Measurements from ENCODE around the gene TAS2R10.
"Not testable (repeated sequence)": the region's sequence is repeated elsewhere in the genome, so short reads cannot be mapped to it uniquely, and the experiment has no call there.

TAS2R10 gene, protein sequence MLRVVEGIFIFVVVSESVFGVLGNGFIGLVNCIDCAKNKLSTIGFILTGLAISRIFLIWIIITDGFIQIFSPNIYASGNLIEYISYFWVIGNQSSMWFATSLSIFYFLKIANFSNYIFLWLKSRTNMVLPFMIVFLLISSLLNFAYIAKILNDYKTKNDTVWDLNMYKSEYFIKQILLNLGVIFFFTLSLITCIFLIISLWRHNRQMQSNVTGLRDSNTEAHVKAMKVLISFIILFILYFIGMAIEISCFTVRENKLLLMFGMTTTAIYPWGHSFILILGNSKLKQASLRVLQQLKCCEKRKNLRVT

DNA sequence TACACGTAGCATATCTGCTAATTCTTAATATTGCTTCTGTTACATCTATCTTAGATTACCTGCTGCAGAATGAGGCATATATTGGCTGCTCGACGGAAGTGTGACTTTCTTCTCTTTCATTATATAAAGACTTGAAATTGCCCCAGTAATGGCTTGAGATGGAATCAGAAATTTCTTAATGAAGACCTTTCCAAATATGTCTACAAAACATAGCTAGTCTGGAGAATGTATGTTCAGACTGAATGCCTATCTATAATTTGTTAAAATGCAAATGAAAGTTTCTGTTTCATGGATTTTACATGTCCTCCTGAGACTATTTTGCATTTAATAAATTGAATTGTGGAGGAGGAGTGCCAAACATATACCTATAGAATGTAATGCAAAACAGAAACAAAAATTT, at the start of gene TAS2R10:
Gene TAS2R10 (minus strand): TSS at position 101 of the 400 bp plus-strand sequence. CDS start 89 bp downstream, at position 12.
- no peak for DNase-seq
- intact Hi-C loops (cut with DNase I), result no loop called here

DNA sequence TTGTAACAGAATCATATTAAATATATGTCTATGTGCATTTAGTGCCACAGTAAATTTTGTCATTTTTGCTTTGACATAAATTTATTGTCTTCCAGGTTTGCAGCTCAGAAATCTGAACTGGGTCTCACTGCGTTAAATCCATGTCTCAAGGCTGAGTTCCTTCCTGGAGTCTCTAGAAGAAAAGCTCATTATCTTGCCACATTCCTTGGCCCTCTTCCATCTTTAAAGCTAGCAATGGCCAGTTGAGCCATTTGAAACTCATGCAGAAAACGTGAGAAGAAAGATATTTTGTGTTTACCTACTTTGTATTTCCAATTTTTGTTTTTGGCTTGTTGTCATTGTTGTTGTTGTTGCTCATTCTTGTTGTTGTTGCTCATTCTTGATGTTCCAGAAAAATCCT, 47.2 kb upstream of the TAS2R10 start:
- intact Hi-C loops (cut with DNase I), result no loop called here
- DNase-seq, result no peak

DNA sequence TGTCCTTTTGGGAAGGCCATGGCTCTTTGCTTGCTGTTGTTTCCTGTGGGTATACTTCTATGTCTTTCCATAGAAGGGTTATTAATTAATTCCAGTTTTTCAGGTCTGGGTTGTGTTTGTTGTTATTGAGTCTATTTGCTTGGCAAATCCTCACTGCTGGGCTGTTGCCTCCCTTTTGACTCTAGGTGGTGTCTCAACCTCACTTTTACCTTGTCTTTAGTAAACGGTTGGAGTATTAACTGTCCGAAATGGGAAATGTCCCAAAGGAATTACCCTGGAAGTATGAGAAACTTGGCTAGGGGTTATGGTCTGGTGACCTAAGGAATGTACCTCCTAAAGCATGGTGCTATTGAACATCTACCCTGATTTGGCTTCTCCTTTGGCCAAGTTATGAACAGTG, 41.2 kb upstream of the TAS2R10 start:
- intact Hi-C loops (cut with DNase I), result no loop called here
- DNase-seq, result no peak

DNA sequence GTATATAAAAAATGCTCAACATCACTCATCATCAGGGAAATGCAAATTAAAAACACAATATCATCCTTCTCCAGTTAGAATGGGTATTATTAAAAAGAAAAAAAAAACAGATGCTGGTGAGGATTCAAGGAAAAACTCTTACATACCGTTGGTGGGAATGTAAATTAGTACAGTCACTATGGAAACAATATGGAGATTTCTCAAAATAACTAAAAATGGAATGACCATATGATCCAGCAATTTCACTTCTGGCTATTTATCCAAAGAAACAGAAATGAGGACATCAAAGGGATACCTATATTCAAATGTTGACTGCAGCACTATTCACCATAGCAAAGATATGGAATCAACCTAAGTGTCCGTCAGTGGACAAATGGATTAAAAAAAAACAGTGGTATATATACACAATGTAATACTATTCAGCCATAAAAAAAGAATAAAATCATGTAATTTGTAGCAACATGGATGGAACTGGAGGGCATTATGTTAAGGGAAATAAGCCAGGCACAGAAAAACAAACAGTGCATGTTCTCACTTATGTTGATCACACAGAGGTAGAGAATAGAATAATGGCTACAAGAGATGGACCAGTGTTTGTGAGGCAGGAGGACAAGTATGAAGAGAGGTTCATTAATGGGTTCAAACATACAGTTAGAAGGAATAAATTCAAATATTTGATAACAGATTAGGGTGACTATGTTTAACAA, 37.5 kb upstream of the TAS2R10 start:
- DNase-seq, result no peak
- intact Hi-C loops (cut with DNase I), result no loop called here

DNA sequence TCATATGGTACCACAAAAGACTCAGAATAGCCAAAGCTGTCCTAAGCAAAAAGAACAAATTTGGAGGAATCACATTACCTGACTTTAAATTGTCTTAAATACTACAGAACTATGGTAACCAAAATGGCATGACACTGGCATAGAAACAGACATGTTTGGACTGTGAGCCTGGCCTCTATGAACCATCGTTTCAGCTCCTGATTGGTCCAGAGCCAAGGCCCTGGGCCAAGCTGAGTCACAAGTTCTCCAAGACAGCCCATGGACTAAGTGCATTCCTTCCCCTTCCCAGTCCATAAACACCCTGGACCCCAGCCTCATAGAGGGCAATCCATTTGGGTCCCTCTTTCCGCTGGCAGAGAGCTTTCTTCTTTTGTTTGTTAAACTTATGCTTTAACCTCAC, 35.2 kb upstream of the TAS2R10 start:
- no peak for DNase-seq
- intact Hi-C loops (cut with DNase I), result no loop called here

DNA sequence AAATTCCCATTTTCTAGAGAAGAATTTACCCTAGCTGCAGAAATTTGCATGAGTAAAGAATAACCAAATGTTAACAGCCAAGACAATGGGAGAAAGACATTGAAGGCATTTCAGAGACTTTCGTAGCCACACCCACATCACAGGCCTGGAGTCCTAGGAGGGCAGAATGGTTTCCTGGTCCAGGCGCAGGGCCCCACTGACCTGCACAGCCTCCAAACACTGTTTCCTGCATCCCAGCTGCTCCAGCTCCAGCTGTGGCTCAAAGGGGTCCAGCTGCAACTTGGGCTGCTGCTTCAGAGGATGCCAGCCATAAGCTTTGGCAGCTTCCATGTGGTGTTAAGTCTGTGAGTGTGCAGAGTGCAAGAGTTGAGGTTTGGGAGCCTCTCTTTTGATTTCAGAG, 29.6 kb upstream of the TAS2R10 start:
- intact Hi-C loops (cut with DNase I), result no loop called here

DNA sequence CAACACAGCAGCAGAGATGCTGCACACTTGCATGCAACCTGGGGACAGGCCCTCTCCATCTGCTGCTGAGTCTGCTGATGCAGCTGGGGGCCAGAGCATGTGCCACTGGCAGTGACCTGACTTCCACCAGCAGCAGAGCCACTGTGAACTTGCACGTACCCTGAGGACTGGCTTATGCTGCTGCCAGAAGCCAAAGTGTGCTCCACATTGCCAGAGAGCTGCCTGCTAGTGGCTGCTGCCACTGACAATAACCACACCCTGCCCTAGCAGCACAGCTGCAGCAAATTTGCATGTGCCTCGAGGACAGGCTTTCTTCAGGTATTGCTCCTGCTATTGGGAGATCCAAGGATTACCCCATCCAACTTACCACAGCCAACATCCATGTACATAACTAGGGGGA, 27.6 kb upstream of the TAS2R10 start:
- intact Hi-C loops (cut with DNase I), result no loop called here
- no peak for DNase-seq

More for the DNA sequence above, 29.6 kb upstream of the TAS2R10 start:
- no peak for DNase-seq

DNA sequence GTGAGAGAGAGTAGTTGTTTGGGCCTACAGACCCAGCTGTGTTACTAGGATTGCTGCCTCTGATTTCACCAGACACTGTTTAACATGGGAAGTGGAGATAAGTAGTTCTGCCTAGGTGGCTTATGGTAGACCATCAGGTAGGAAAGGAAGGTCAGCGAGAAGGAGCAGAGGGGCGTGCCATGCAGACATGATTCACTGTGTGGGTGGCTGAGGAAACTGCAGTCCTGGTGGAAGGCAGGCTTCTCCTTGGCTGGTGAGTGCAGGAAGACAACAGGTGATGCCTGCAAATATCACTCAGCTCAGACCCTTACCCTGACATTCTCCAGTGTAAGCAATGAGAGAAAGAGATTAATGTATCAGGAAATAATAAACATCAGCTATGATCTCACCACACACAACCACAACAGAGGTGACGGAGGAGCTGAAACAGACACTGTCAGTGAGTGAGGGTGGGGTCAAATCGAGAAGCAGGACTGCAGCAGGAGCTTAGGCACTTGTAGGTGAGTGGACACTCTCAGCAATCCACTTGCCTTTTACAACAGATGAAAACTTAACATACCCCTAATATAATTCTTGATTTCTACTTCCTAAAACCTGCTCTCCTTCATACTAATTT, 25.2 kb upstream of the TAS2R10 start:
- DNase-seq, result no peak

DNA sequence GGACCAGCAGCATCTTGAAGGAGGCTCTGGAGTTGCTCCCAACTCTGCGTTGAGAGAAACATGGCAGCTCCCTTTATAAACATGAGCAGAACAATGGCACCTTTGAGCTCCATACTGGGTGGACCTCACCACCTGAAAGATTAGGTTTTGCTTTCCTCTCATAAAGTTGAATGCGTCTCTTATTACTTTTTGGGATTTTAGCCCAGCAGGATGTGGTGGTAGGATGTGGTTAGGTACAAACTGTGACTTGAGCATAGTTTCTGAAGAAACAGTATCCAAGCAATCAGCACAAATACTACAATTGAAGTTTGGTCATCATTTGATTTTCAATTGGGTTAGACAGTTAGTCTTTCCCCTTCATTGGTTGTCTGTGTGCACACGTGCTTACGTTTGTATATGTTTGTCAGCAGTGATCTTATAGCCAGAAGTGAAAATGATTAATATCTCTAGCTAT, 23.3 kb upstream of the TAS2R10 start, which contains the start of gene PRR4:
Gene PRR4 (minus strand): TSS at position 51 of the 454 bp plus-strand sequence. CDS start 38 bp downstream, at position 13.
- DNase-seq, result no peak
- intact Hi-C loops (cut with DNase I), result no loop called here

More for the DNA sequence above, 25.2 kb upstream of the TAS2R10 start:
- intact Hi-C loops (cut with DNase I), result no loop called here

DNA sequence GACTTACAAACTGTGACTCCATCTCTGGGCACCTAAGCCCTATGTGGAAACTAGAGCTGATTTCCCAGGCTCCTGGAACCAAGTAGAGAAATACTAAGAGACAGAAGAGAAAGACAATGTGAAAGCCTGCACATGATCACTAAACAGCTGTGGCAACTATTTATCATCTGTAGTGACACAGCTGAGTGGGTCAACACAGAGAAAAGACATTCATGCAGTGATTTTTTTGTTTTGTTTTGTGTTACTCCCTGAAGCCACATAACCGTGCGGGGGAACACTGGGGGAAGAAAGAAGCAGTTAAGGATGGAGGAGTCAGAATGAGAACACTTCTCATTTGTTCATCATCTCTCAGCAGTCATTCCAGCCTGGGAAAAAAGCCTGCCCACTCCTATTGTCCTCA, 21.6 kb upstream of the TAS2R10 start:
- no peak for DNase-seq
- intact Hi-C loops (cut with DNase I), result no loop called here

DNA sequence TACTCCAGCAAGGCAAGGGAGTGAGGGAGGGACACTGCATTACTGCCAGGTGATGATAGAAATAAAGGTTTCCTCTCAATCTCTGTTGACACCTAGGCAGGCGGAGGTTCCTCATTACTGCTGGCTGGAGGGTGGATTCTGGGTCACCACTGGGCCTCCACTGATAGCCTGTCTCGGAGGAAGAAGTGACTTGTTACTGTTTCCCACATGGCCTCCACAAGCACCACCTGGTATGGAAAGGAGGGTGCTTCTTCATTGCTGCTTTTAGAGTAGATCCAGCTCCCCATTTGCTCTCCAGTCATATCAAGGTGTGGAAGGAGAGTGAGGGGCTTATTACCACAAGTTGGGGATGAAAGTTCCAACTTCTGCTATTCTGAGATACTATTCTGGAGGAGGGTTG, 16.7 kb upstream of the TAS2R10 start:
- no peak for DNase-seq
- intact Hi-C loops (cut with DNase I), result no loop called here

DNA sequence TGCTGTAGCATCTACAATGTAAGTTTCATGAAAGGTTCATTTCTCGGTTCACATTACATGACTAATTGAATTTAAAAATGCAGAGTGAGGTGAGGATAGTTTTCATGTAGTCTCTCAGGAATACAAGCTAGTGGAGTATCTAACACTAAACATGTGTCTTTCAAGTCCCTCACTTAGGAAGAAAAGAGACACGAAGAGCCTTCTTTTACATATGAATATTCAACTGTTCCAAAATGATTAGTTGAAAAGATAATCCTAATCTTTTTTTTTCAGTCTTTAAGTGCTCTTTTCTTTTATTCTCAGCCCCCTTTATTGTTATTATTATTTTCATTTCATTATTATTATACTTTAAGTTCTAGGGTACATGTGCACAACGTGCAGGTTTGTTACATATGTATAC, 12.3 kb upstream of the TAS2R10 start:
- intact Hi-C loops (cut with DNase I), result no loop called here
- no peak for DNase-seq

DNA sequence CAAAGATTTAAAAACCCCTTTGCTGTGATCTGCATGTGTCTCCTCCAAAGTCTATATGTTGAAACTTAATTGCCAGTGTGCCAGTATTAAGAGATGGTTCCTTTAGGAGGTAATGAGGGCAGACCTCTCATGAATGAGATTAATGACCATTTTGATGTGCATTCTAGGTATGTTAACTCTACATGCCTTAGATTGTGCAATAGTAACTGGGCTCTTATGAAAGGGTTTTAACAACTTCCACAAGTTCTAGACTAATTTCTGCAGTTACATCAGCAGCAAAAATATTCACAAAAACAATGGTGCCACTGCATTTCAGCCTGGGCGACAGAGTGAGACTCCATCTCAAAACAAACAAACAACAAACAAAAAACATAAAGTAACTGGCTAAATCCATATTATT, 3.8 kb upstream of the TAS2R10 start:
- intact Hi-C loops (cut with DNase I), result no loop called here
- DNase-seq, result no peak

DNA sequence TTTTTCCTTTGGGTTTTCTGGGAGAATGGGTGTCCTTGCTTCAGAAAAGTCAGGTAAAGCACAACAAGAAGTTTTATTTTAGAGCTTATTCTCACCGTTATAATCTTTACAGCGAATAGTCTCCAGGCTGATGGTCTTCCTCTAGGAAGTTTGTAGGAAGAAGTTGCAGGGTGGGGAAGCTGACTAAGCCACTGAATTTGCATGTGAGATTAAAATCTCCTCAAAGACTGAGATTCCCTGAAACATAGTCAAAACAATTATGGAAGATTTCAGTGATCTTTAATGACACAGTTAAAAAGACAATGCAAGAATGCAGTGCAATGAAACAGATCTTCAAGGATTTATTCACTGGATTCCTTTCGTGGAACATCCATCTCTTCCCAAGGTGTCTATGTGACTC, 1.2 kb downstream of the TAS2R10 start:
- intact Hi-C loops (cut with DNase I), result no loop called here
- DNase-seq, result no peak

DNA sequence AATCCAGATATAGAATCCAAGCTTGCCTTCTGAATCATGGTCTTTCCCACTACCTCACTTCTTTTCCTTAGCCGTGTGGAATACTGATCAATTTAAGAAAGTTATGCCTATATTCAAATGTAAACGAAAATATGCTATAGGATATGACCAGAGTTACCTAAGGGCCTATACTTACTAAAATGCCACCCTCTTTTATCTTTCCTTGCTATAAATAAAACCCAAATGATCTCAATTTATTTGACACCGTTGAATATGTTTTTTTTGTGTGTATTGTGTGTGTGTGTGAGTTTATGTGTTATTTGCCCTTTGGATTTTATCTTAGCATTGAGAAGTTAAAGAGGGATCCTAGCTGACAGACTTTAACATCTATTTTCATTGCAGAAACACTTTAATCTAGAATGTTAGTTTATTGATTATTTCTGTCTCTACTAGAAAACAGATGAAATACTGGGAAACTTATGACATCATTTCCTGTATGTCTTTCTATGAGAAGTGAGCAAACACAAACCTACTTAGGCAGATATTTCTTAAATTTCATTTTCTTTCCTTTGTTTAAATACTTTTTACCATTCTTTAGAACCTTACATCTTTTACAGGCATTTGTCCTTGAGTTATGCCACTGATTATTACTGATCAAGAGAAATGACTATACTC, 14.1 kb downstream of the TAS2R10 start:
- intact Hi-C loops (cut with DNase I), result no loop called here

DNA sequence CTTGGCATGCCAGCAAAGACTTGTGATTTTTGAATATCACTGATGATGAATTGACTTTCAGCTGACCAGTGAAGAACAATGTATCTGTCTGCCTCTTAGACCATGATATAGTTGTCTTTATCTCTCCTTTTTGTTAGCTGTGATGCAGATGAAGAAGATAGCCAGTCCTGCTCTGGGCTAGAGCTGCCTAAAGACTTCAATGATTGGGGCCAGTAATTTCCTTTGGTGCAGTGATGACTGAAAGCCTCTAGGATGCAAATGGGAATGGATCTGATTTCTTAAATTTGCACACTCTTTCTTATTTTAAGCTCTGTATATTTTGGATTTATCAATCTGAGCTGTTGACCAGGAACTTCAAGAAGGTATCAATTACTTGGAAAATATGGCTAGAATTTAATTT, 16.1 kb downstream of the TAS2R10 start, which contains the start of gene TAS2R9:
Gene TAS2R9 (minus strand): TSS at position 101 of the 400 bp plus-strand sequence. CDS start 93 bp downstream, at position 8.
- DNase-seq, result no peak
- intact Hi-C loops (cut with DNase I), result no loop called here

More for the DNA sequence above, 14.1 kb downstream of the TAS2R10 start:
- no peak for DNase-seq

DNA sequence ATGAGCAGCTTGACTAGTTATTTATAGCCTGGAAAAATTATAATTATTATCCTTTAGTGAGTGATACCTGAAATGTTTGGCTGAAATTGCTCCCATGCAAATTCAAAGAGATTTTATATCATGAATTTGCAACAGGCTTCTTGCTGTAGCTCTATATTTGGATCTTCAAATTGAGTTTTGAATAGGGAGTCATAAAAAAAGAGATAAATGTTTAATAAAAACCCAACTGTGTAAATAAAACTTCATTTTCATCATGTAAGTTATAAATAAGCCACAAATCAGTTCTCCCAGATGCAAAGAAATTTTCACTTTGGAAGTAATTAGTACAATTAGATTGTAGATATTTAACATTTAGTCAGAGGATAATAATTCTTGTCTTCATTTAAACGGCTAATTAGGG, 19.0 kb downstream of the TAS2R10 start, which contains the start of gene TAS2R8:
Gene TAS2R8 (minus strand): TSS at position 101 of the 400 bp plus-strand sequence. CDS start 306 bp downstream, outside the sequence.
- intact Hi-C loops (cut with DNase I), result no loop called here
- DNase-seq, result no peak

DNA sequence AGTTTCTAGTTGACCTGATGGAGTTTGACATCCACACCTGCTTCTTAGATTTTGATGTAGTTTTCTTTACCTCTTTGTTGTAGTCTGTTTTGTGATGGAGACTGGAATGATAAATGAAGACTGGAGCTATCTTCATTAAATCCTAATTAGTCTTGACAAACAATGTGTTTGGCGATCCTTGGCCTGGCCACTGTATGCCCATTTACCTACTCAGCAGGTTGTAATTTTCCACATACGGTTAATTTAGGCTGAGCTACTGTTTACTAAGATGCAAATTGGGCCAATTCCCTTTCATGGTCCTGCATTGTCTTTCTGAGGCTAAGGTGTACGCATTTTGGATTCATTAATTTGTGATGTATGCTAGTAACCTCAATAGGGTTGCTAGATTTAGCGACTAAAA, 23.6 kb downstream of the TAS2R10 start, which contains the start of gene TAS2R7:
Gene TAS2R7 (minus strand): TSS at position 41 of the 400 bp plus-strand sequence. CDS start 57 bp downstream, outside the sequence.
- no peak for DNase-seq
- intact Hi-C loops (cut with DNase I), result no loop called here

DNA sequence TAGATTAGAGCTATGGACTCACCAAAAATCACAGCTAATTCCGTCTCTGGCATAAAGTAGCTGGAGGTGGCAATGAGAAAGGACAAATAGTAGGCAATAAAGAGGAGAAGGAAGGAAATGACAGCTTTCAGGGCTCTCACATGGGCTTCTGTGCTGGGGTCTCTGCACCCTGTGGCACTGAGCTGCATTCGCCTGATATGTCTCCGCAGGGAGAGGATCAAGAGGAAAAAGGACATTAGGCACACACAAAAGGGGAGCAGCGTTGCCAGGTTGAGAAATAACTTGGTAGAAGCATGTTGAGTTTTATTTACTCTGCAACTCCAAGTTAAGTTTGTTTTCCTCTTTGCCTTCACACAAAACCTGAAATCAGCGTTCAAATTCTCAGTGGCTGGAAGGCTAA, 24.4 kb downstream of the TAS2R10 start:
- DNase-seq, result no peak
- intact Hi-C loops (cut with DNase I), result no loop called here

DNA sequence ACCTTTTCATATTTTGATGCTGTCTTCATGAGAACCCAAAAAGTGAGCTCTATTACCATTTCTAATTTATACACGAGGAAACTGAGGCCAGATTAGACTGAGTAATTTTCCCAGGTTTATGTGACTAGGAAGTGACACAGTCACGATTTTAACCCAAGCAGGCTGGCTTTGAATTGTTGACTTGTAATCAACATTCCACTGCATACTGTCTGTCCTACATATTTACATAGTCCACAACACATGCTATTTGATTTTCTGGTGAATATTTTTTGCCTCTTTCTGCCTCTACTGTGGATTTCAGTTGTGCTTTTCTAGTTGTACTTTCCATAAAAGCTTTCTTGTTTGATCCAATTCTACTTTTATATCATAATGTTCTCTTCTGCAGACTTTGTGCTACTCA, 31.9 kb downstream of the TAS2R10 start:
- DNase-seq, result no peak

DNA sequence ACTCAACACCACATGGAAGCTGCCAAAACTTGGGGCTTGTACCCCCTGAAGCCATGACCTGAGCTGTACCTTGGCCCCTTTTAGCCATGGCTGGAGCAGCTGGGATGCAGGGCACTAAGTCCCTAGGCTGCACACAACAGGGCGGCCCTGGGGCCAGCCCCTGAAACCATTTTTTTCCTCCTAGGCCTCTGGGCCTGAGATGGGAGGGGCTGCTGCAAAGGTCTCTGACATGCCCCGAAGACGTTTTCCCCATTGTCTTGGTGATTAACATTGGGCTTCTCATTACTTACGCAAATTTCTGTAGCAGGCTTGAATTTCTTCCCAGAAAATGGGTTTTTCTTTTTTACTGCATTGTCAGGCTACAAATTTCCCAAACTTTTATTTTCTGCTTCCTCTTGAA, 34.4 kb downstream of the TAS2R10 start:
- intact Hi-C loops (cut with DNase I); DNase-seq: not testable (repeated sequence)

More for the DNA sequence above, 31.9 kb downstream of the TAS2R10 start:
- intact Hi-C loops (cut with DNase I), result no loop called here
